AG08395 (cell line): ENCODE results near the gene THUMPD1.
"Not testable (repeated sequence)": the region's sequence is repeated elsewhere in the genome, so short reads cannot be mapped to it uniquely, and the experiment has no call there.

Experiments used
- DNase-seq: peaks from one replicate; pipeline ENCODE4 v3.0.0; 2012; ENCODE audit warnings: mixed read lengths, low spot score

THUMPD1 gene

DNA sequence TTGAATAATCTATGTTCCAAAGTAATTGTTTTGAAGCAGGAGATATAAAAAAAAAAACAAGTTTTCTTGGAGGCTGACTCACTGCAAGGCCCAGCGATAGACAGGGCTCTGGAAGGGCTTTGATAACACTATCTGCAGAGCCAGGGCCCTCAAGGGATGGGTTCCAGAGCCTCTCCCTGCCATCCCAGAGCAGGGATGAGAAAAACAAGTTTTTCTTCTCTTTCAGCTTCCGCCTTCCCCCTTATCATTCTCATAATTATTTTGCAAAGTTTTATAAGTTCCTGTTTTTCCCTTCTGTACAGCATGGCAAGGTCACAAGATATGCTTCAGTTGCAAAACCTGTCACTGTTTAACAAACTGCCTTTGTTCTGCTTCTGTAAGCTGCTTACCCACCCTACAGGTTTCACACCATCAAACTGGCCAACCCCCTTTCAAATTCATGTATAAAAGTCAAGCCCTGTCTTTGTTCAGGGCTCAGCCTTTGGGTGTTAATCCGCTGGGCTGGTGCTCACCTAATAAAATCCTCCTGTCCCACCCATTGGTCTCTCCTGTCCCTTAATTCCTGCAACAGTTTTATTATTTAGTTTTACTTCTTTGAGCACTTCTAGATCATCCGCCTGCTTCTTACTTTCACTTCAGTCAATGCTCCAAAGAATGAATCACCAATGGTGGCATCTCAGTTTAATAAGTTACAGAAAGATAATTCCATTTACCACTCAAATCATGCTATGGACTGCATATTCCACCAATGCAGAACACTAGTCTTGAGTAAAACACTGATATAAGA lies 5.6 kb upstream of the THUMPD1 start:
- no peak for DNase-seq

- no peak for DNase-seq
Observed at GRCh38 chr16:20746461-20746860, 4.8 kb upstream of the THUMPD1 start.

- no peak for DNase-seq
Observed at GRCh38 chr16:20744922-20745440, 3.4 kb upstream of the THUMPD1 start.

- no peak for DNase-seq
Observed at GRCh38 chr16:20743591-20743990, 2.0 kb upstream of the THUMPD1 start.

- peak; percentile 97 for DNase-seq
Observed at GRCh38 chr16:20740901-20741521, 607 bp downstream of the THUMPD1 start.

DNA sequence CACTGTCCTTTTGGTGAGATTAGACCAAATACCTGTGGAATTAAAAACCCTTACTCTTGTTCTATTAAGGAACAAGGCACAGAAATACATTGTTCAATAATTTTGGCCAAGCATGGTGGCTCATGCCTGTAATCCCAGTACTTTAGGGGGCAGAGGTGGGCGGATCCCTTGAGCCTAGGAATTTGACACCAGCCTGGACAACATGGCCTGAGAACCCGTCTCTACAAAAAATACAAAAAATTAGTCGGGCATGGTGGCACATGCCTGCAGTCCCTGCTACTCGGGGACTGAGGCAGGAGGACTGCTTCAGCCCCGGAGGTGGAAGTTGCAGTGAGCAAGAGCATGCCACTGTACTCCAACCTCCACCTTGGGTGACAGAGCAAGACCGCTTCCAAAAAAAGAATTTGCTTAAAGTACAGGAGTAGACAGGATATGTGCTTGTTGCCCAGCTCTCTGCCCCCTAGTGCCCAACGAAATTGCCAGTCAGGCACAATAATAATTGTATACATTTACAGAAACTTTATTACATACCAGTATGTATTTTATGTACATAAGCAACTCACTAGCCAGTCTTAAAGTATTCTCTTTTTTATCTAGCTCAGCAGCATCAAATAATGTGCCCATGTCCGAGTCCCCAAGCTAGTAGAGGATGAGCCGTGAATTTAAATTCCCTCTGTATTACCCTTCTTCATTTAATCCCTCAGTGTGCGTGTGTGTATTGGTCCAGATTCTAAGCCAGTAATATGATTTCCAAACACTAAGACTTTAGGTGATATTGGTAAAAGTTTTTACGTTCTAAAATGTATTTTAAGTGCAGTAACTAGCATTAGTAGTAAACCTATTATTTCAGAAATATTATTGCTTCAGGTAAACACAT lies 1.4 kb downstream of the THUMPD1 start:
- peak; percentile 5 for DNase-seq

DNA sequence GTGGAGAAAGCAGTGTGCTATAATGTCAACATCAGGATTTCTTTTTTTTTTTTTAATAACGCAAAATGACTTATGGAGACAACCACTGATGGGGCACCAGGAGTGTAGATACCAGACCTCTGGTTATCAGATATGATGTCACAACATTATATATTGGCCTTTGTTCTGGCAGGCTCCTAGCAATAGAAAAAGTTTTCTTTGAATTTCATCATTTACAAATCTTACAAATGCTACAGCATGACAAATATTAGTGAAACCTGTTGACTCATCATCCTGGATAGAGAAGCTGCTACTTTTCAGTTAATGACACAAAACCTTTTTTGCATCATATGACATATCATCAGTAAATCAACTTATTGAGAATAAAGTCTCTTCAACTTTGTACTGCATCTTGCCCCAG lies 6.1 kb downstream of the THUMPD1 start:
- no peak for DNase-seq

- no peak for DNase-seq
Observed at GRCh38 chr16:20734782-20735181, 6.8 kb downstream of the THUMPD1 start.

DNA sequence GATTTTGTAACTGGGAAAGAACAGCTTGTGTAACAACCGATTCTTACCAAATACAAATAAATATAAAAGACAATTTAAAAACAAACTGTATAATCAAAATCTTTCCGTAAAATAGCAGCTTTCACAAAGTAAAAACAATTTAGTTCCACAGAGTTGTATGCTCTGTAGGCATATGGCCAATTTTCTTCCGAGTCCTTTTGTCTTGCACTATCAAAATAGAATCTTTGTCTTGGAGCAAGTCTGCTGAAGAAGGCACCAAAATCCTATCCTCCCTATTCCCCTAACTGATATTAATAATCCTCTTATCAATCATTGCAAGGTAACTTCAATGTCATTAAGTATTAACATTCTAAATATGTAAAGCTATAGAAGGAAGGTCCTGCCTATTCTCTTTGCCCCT lies 7.6 kb downstream of the THUMPD1 start:
- DNase-seq, result no peak

GRCh38 chr16:20729141-20729540 lies 12.5 kb downstream of the THUMPD1 start:
- no peak for DNase-seq

- no peak for DNase-seq
Observed at GRCh38 chr16:20727181-20727580, 14.4 kb downstream of the THUMPD1 start.

DNA sequence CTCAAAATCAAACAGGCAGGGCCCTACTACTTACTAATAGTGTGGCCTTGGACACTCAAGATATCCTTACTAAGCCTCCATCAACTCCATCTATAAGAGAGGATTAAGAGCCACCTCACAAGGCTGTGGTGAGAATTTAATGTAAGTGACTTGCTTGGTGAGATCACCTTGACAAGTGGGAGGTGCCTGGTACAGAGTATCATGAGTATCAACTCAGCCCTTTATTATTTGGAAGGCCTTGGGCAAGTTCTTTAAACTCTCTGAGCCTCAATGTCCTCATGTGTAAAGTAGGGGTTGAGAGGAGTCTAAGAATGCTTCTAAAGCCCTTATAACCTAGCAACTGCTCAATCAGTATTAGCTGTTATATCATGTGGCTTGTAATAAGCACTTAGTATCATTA lies 15.0 kb downstream of the THUMPD1 start:
- DNase-seq, result no peak

DNA sequence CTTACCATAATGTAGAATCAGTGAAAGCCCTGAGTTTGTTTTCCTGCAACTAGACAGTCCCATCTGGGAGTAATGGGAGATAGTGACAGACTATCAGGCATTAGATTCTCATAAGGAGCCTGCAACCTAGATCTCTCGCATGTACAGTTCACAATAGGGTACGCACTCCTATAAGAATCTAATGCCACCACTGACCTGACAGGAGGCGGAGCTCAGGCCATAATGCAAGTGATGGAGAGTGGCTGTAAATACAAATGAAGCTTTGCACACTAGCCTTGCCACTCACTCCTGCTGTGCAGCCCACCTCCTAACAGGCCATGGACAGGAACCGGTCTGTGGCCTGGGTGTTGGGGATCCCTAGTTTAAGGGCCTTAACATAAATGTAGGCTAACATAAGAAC lies 21.4 kb downstream of the THUMPD1 start:
- no peak for DNase-seq

- not testable (repeated sequence) for DNase-seq
Observed at GRCh38 chr16:20717718-20718117, 23.9 kb downstream of the THUMPD1 start.

DNA sequence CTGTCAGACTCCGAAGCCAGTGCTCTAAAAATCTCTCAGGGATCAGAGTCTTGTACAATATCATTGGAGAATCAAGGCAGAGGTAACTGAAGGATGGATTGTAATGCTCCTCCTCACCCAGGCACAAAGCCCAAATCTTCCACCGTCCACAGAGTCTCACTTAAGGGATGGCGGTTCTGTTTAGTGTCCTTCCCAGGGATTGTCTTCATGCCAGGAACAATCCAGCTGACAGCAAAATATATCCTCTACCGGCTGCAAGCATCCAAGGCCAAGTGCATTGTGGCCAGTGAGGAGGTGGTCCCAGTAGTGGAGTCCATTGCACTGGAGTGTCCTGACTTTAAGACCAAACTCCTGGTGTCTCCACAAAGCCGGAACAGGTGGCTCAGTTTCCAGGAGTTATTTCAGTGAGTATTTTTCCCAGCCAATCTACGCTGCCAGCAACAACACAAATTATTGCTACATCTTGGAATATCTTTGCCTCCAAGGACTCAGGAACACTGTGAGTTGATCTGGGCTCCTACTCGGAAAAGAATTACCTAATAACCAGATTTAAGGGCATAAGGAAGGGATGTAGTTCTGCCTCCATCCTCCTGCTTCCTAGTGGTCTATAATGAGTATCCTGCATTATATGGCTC lies 30.2 kb downstream of the THUMPD1 start:
- DNase-seq, result no peak

DNA sequence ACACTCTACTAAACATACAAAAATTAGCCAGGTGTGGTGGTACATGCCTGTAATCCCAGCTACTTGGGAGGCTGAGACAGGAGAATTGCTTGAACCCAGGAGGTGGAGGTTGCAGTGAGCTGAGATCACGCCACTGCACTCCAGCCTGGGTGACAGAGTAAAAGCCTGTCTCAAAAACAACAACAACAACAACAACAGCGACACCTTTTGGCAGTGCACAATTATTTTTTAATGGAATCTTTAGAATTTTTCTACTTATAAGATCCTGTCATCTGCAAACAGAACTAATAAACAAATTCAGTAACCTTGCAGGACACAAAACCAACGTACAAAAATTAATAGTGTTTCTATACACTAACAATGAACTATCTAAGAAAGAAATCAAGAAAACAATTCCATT lies 33.5 kb downstream of the THUMPD1 start:
- DNase-seq, result not testable (repeated sequence)

- DNase-seq, result no peak
Observed at GRCh38 chr16:20707461-20707860, 34.2 kb downstream of the THUMPD1 start.

DNA sequence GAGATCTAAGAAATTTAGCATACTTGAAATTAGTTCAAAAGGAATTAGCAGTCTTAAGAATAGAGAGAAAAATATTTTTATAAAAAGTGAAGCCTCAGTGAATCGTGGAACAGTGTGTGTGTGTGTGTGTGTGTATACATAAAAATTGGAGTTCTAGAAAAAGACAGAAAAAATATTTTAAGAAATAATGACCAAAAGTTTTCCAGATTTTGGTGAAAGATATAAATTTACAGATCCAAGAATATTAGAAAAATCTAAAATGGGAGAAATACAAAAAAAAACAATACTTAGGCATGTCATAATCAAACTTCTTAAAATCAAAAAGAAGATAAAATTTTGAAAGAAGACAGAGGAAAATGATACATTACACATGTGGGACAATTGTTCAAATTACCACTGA lies 35.6 kb downstream of the THUMPD1 start:
- DNase-seq, result not testable (repeated sequence)

- DNase-seq, result no peak
Observed at GRCh38 chr16:20704281-20704680, 37.3 kb downstream of the THUMPD1 start.

DNA sequence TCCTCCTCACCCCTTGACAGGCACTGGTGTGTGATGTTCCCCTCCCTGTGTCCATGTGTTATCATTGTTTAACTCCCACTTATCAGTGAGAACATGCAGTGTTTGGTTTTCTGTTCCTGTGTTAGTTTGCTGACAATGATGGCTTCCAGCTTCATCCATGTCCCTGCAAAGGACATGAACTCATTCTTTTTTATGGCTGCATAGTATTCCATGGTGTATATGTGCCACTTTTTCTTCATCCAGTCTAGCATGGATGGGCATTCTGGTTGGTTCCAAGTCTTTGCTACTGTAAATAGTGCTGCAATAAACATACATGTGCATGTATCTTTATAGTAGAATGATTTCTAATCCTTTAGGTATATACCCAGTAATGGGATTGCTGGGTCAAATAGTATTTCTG lies 39.9 kb downstream of the THUMPD1 start:
- DNase-seq, result not testable (repeated sequence)

GRCh38 chr16:20696618-20697017 lies 45.0 kb downstream of the THUMPD1 start:
- DNase-seq, result no peak

GRCh38 chr16:20695024-20695423 lies 46.6 kb downstream of the THUMPD1 start:
- no peak for DNase-seq
